GM12892 (cell line): ENCODE data around the gene RARRES2.

Experiments
- POLR2A ChIP-seq: IDR thresholded peaks from 2 replicates; pipeline ENCODE4 v1.6.1; 2011; ENCODE audit warnings: low read depth, low read length, control low read depth
- POLR2AphosphoS5 ChIP-seq: IDR thresholded peaks from 2 replicates; pipeline ENCODE4 v1.6.1; 2011; ENCODE audit warnings: low read depth, low read length, control low read depth
- TAF1 ChIP-seq: IDR thresholded peaks from 2 replicates; pipeline ENCODE4 v1.6.1; 2011; ENCODE audit warnings: low read depth, mild to moderate bottlenecking, control low read depth, low read length, borderline replicate concordance

GRCh38 chr7:150378853-150379440 lies 37.5 kb upstream of the RARRES2 start, which contains the start of gene ZNF775:
- peak; percentile 88 for TF ChIP-seq POLR2AphosphoS5
- TF ChIP-seq POLR2A = peak; percentile 95
- TF ChIP-seq TAF1 = peak; percentile 84
